T-helper 22 cell (primary cell): ENCODE data around the gene DPAGT1.
"Not testable (repeated sequence)": the region's sequence is repeated elsewhere in the genome, so short reads cannot be mapped to it uniquely, and the experiment has no call there.

ENCODE experiments used
- DNase-seq: peaks from one replicate; pipeline ENCODE4 v3.0.0-alpha.2; 2020; ENCODE audit warnings: low read depth

The DPAGT1 gene

GRCh38 chr11:119115484-119116234, 14.0 kb upstream of the DPAGT1 start:
- no peak for DNase-seq

DNA sequence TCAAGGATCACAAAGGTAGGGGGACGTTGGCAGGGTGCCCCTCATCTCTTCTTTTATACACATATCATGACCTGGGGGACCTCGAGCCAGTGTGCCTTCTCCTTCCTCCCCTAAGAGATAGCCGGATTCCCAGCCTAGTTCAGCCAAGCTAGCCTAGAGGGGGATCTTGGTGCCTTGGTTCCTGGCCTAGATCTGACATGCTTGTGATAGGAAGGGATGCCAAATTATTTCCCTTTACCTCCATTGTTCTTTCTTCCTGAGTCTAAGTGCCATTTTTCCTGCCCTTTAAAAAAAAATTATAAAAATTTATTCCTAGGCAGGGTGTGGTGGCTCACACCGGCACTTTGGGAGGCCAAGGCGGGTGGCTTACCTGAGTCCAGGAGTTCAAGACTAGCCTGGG, 12.7 kb upstream of the DPAGT1 start:
- no peak for DNase-seq

DNA sequence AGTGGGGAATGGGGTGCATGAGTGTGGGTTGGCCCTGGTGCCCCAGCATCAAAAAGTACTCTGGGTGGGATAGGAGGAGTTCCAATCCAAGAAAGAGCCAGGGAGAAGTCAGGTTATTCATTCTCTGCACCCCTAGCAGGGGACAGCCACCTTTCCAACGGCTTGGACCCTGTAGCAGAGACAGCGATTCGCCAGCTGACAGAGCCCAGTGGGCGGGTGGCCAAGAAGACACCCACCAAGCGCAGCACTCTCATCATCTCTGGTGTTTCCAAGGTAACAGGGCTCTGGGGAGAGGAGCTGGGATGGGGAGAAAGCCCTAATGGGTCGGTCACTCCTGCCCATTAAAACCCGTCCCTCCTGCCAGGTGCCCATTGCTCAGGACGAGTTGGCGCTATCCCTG, 12.1 kb upstream of the DPAGT1 start:
- DNase-seq = no peak

DNA sequence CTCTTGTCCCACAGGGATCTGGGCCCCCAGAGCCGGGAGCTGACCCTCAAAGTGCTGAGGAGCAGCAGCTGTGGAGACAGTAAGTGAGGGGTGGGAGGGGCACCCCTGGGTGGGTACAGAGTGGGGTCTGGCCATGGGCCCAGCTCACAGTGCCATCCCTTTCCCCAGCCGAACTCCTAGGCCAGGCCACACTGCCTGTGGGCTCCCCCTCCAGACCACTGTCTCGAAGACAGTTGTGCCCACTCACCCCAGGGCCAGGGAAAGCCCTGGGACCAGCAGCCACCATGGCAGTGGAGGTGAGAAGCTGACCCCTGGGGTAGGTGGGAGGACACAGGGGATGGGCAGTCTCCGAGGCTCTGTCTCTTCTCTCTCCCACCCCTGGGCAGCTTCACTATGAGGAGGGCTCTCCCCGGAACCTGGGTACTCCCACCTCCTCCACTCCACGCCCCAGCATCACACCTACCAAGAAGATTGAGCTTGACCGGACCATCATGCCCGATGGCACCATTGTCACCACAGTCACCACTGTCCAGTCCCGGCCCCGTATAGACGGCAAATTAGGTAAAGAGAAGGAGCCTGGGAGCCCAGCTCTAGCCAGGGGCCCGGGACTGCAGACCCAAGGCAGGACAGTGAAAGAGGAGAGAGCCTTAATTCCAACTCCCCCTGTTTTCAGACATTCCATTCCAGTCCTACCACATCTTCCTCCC, 10.8 kb upstream of the DPAGT1 start:
- DNase-seq = no peak

DNA sequence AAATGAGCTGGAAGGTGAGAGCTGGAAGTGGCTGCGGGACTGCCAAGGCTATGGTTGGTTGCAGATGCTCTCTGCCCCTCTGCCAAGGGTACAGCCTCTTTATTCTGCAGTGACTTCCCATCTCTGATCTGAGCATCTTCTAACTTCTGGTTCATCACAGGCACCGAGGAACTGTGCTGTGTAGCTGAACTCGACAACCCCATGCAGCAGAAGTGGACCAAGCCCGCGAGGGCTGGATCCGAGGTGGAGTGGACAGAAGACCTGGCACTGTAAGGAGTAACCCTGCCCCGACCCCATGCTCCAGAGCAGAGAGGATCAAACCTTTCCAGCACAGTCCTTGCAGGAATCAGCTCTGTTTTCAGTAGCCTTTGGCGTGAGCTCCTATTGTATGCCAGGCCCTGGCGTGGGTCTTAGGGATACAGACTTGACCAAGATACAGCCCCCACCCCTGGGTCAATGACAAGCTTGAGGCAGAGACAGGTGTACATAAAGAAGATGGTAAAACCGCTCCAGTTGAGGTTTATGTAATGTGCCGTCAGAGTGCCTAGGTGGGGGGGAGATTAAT, 9.8 kb upstream of the DPAGT1 start:
- DNase-seq = no peak

GRCh38 chr11:119110439-119110838, 8.8 kb upstream of the DPAGT1 start:
- no peak for DNase-seq

- DNase-seq = no peak
Measured at GRCh38 chr11:119109843-119110242, 8.2 kb upstream of the DPAGT1 start.

DNA sequence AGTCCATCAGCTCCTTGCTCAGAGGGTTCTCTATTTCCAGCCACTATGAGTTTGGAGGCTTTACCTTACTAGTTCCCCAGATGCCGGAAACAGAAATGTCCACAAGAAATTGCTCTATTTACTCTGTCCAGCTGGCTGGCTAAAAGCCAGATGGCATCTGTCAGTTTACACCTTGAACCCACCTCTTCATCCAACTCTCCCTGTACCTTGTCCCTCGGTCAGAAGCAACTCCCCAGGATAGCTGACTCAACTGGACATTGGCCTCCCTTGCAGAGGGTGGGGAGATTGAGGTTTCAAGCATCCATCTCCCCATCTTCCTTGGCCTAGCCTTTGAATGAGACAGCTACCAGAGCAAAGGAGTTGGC, 7.2 kb upstream of the DPAGT1 start:
- no peak for DNase-seq

DNA sequence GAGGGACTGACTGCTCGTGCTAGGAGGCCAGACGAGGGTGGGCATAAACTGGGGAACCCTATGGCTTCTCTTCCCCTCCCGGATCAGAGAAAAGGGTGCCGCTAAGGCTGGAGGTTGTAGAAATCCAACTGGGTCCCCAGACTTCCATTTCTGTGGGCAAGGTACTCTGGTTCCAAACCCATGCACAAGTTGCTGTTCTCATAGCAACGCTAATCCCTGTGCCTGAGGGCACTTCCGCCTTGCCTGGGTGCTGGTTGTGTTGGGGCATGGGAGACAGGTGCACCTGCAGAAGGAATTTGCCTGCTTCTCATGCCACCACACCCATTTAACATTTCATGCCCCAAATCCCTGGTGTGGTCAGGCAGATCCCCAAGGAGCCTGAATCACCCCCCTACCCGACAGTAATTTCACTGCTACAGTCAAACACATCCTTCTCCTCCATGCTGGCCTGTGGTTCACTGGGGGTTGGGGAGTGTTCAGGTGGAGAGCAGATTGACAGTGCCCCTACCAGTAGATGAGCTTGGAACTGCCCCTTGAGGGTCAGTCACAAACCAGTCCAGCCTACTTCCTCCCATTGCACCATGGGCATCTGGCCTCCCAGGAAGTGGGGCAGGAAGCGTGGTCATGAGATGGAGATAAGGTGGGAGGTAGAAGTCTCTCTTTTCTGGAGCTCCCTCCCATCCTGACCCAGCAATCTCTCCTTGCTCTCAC, 6.6 kb upstream of the DPAGT1 start:
- no peak for DNase-seq

- no peak for DNase-seq
Measured at GRCh38 chr11:119107538-119108145, 6.0 kb upstream of the DPAGT1 start.

DNA sequence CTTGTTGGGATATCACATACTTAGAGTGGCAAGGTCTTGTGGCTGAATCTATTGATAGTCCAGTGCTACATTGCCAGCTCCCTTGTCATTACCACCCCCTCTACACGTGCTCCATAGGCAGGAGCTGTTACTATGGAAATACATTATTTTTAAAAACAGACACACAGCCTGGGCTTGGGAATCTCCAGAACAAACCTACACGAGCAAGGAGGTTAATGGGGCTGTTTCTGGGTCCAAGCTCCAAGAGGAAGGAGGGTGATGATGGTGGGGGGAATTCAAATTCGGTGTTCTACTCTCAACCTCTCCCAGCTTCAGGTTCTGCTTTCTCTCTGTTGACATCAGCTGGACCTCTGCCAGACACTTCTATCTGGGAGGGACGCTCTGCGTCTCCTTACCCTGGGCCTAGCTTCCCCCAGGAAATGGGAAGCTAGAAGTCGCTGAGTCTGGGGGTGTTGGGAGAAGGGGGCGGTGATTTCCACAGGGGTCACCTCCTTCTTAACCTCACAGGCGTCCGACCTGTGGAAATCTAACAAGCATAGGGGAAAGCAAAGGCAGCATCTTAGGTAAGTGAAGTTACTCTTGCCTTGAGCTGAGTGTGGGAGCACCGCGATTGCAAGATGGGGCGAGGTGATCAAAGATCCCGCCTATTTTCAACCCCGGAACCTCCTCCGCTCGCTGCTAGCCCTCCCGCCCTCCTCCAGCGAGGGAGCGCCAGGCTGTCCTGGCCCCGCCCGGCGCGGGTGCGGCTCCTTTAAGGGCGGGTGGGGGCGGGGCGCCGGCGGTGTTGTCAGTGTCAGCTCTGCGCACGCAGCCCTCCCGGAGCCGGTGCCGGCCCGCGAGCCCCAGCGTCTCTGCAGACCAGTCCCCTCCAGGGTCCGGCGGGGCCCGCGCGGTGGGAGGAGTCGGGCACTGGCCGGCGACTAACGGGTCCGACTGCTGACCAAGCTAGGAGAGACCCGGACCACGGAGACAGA, 5.2 kb upstream of the DPAGT1 start, which contains the start of gene C2CD2L:
Gene C2CD2L (plus strand): TSS at position 781 of the 974 bp plus-strand sequence. CDS start 398 bp downstream, outside the sequence.
- DNase-seq = peak; percentile 81

- no peak for DNase-seq
Measured at GRCh38 chr11:119103793-119104192, 2.1 kb upstream of the DPAGT1 start.

- not testable (repeated sequence) for DNase-seq
Measured at GRCh38 chr11:119103161-119103664, 1.6 kb upstream of the DPAGT1 start.

DNA sequence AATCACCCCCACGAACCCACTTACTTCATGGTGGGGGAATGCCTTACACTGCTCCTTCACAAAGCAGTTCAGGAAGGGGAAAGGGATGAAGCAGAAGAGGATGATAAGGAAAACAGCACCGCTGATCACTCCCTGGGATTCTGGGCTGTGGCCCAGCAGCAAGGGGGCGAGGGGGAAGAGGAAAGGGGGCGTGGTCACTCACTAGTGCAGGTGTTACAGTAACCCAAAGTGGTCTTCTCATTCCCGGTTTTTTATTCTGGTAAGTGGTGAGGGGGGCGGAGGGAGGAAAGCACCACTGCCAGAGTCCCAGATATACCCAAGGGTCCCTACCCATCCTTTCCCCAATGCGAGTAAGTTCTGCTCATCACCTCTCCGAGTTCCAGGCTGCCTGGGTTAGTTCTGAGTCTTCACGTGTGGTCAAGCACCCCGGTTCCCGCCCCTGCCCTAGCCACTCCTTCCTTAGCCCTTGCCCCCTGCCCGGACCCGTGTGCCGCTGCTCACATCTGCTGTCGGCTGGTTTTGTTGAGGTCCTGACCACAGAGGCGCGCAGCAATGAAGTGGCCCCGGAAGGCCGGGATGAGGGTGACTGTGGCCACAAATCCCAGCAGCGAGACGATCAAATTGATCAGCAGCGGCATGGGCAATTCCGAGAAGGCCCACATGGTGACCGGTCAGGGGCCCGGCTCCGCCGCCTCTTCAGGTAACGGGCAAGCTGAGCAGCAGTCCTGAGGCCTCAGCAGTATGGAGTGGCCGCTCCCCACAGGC, 477 bp downstream of the DPAGT1 start:
- no peak for DNase-seq

DNA sequence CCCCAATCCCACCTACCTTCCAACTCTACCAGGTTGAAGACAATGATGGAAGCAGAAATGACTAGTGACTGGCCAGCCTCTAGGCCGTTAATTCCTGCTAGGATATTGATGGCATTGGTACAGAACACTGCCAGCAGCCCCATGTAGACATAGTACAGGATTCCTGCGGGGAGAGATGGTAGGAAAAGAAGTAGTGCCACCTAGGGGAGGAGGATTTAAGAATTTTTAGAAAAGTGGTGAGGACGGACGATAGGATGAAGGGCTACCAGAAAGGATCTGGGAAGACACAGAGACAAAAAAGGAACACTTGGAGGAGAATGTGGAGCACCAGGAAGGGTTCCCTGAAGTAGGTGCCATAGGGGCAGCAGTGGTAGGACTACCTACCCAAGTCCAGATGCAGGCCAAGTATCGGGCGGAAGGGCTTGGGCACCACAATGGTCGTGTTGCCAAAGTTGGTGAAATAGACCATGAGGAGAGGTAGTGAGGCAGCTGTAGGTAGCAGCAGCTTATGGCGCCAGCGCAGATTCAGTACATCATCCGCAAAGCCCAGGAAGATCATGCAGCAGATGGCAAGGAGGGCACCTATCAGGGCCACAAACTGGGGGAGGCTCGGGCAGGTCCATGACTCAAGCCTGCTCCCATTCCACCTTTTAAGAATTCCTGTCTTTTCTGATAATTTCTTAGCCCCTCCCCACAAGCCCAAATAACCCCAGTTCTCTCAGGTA, 1.2 kb downstream of the DPAGT1 start:
- no peak for DNase-seq

DNA sequence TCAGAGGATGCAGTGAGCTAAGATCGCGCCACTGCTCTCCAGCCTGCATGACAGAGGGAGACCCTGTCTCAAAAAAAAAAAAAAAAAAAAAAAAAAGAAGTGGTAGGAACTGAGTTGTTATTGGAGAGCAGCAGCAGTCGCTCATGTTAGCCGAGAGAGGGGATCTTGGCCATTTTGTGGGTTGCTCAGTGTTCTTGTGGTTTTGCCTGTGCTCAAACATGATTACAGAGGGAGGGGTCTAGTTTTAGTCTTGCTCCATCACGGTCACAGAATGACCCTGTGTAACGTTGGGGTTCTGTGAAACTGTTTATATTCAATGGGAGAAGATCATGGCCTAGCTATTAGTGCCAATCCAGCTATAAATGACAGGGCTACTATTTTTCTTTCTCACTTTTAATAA, 1.9 kb downstream of the DPAGT1 start:
- no peak for DNase-seq

- peak; percentile 99 for DNase-seq
Measured at GRCh38 chr11:119095066-119095880, 6.4 kb downstream of the DPAGT1 start.

DNA sequence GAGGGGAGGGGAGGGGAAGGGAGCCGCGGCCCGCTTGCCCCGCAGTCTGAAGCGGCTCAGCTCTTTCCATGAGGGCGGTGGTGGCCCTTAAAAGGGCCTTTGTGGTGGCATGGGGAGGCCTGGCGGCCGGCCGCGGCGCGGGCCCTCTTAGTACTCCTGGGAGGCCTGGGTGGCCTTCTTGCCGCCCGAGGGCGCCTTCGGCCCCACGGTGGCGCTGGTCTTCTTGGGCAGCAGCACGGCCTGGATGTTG, 6.9 kb downstream of the DPAGT1 start:
- DNase-seq = no peak
